Suprapubic skin (tissue), 4 donors: Measurements from ENCODE around the gene SLC8B1.

Source experiments
- CTCF ChIP-seq, 2 donors: fragments of 200-600 bp in 1 of 2; fragments of 450-650 bp in 1 of 2; sonication (generic) in 1 of 2; IDR thresholded peaks; one replicate each; pipeline ENCODE4 v1.5.1; 2016 to 2019; ENCODE audit warnings: antibody characterized with exemption in 2 of 2, mild to moderate bottlenecking in 1 of 2, moderate library complexity in 1 of 2
- EP300 ChIP-seq: sonication (generic); formaldehyde crosslinking; IDR thresholded peaks from one replicate; pipeline ENCODE4 v1.6.1; 2017; ENCODE audit warnings: antibody characterized with exemption
- POLR2A ChIP-seq, 2 donors: fragments of 450-650 bp; IDR thresholded peaks; one replicate each; pipeline ENCODE4 v1.6.1; 2017; ENCODE audit warnings: antibody characterized with exemption in 2 of 2, mild to moderate bottlenecking in 2 of 2, moderate library complexity in 2 of 2
- POLR2AphosphoS5 ChIP-seq, 3 donors: sonication (generic); formaldehyde crosslinking; IDR thresholded peaks; one replicate each; pipeline ENCODE4 v1.6.1; 2017; ENCODE audit warnings: antibody characterized with exemption in 3 of 3

GRCh38 chr12:113292547-113292946 lies 42.4 kb downstream of the SLC8B1 start:
- TF ChIP-seq CTCF (IDR thresholded peaks at IDR 0.05): no peak
- TF ChIP-seq POLR2AphosphoS5 (IDR thresholded peaks at IDR 0.05): no peak
- TF ChIP-seq POLR2A (IDR thresholded peaks at IDR 0.05): no peak
- no peak for TF ChIP-seq EP300
